DND-41 (cell line): ENCODE results near the gene RNF26.

Experiments
- EZH2 ChIP-seq: IDR thresholded peaks from 3 replicates; pipeline ENCODE4 v1.6.1; 2012; ENCODE audit warnings: borderline replicate concordance, low read depth, mild to moderate bottlenecking, moderate library complexity, low read length, inconsistent platforms; ENCODE audit not compliant: severe bottlenecking
- TF ChIP-seq, protein P1 (sequence below): IDR thresholded peaks from 2 replicates; pipeline ENCODE4 v1.5.1; 2012; ENCODE audit warnings: borderline replicate concordance, low read length, moderate library complexity, mild to moderate bottlenecking; ENCODE audit not compliant: poor library complexity, severe bottlenecking; ENCODE audit errors: extremely low read depth

DNA sequence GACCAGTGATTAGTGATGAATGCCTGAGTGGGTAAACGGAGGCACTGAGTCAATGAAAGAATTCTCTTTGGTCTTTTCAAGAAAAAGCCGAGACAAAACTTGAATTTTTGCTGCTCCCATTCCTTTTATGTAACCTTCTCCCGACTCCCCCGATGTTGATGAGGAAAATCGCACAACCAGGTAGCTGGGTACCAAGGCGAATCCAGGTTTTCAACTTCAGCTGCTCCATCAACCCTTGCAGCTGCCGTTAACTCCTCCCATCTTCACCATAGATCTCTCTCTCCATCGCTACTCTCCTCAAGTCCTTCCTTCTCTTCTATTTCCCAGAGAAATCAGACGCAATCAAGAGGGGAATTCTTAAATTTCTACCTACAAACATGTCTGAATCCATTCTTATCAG lies 47.8 kb downstream of the RNF26 start:
- TF ChIP-seq EZH2: no peak
- TF ChIP-seq, protein P1, sequence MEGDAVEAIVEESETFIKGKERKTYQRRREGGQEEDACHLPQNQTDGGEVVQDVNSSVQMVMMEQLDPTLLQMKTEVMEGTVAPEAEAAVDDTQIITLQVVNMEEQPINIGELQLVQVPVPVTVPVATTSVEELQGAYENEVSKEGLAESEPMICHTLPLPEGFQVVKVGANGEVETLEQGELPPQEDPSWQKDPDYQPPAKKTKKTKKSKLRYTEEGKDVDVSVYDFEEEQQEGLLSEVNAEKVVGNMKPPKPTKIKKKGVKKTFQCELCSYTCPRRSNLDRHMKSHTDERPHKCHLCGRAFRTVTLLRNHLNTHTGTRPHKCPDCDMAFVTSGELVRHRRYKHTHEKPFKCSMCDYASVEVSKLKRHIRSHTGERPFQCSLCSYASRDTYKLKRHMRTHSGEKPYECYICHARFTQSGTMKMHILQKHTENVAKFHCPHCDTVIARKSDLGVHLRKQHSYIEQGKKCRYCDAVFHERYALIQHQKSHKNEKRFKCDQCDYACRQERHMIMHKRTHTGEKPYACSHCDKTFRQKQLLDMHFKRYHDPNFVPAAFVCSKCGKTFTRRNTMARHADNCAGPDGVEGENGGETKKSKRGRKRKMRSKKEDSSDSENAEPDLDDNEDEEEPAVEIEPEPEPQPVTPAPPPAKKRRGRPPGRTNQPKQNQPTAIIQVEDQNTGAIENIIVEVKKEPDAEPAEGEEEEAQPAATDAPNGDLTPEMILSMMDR: no peak
